ENCODE measurements around the gene TBC1D22A. TPM values are rescaled to one million over a fixed set of nuclear protein-coding genes. Genes with fewer than 3 reads are reported as not detected.
A peak's percentile ranks its signal among the peaks of the same experiment; 100 is the strongest.

Gene TBC1D22A
- total RNA-seq, 3 donors from 2014 or later = 35.6 to 51.9 (median 41.8) TPM

- TF ChIP-seq, protein P1, sequence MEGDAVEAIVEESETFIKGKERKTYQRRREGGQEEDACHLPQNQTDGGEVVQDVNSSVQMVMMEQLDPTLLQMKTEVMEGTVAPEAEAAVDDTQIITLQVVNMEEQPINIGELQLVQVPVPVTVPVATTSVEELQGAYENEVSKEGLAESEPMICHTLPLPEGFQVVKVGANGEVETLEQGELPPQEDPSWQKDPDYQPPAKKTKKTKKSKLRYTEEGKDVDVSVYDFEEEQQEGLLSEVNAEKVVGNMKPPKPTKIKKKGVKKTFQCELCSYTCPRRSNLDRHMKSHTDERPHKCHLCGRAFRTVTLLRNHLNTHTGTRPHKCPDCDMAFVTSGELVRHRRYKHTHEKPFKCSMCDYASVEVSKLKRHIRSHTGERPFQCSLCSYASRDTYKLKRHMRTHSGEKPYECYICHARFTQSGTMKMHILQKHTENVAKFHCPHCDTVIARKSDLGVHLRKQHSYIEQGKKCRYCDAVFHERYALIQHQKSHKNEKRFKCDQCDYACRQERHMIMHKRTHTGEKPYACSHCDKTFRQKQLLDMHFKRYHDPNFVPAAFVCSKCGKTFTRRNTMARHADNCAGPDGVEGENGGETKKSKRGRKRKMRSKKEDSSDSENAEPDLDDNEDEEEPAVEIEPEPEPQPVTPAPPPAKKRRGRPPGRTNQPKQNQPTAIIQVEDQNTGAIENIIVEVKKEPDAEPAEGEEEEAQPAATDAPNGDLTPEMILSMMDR (IDR thresholded peaks at IDR 0.05) = no peak
- H3K4me3 ChIP-seq = no peak overlapping the region
- DNase-seq (no peak), ATAC-seq (peak; percentile 11)
- no peaks in the 10 kb centered on the region for H3K9me3 ChIP-seq
- no peaks in the 10 kb centered on the region for H3K36me3 ChIP-seq (ENCODE audit: low read depth)
- no peaks in the 10 kb centered on the region for H3K4me1 ChIP-seq (ENCODE audit: low read depth)
- intact Hi-C loops (cut with DNase I, micrococcal nuclease) = no loop called here
Measured at GRCh38 chr22:46909237-46910030, 147.0 kb downstream of the TBC1D22A start.

DNA sequence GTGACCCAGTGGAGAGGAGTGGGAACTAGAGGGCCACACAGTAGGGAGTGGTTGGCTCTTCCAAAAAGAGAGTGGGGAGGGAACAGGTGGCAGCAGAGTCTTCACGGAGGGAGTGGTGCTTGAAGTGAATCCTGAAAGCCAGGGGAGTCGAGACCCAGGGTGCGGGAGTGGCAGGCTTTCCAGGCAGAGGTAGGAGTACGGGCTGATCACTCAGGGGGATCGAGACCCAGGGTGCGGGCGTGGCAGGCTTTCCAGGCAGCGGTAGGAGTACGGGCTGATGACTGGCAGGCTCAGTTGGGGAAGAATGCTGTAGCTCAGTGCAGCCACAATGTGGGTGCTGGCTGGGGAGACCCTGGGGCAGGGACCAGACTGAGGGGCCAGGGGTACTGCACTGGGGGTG, 148.2 kb downstream of the TBC1D22A start:
- Histone ChIP-seq H3K9me3 (no peaks in the 10 kb centered on the region), H3K4me1 (ENCODE audit: low read depth) (no peaks in the 10 kb centered on the region), H3K36me3 (ENCODE audit: low read depth) (no peaks in the 10 kb centered on the region), H3K4me3 (no peak overlapping the region)
- ATAC-seq (no peak), DNase-seq (no peak)
- TF ChIP-seq, protein P1 (IDR thresholded peaks at IDR 0.05) = no peak
- intact Hi-C loops (cut with DNase I, micrococcal nuclease) = no loop called here

- DNase-seq (no peak), ATAC-seq (no peak)
- Histone ChIP-seq H3K36me3 (ENCODE audit: low read depth) (no peaks in the 10 kb centered on the region), H3K9me3 (no peaks in the 10 kb centered on the region), H3K4me3 (no peak overlapping the region), H3K4me1 (ENCODE audit: low read depth) (no peaks in the 10 kb centered on the region)
- intact Hi-C loops (cut with DNase I, micrococcal nuclease) = no loop called here
- TF ChIP-seq, protein P1 (IDR thresholded peaks at IDR 0.05) = no peak
Measured at GRCh38 chr22:46911346-46911745, 148.9 kb downstream of the TBC1D22A start.

DNA sequence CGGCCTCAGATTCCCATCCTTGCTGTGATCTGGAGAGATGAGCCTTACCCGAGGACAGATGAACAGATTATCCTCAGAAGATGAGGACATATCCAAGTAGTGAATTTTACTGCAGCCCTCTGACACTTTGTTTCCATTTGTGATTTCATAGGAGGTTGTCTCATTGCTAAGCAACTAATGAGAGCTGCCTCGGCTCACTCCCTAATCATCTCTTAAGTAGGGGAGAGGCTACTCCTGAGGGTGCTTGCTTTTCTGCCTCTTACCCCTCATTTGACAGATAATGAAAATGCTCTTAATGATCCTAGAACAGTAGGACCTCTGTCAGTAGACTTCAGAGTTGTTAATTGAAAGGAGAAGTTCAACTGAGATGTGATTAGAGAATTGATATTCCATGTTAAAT, 150.9 kb downstream of the TBC1D22A start:
- ATAC-seq (no peak), DNase-seq (no peak)
- no peaks in the 10 kb centered on the region for H3K9me3 ChIP-seq
- TF ChIP-seq, protein P1 (IDR thresholded peaks at IDR 0.05) = no peak
- intact Hi-C loops (cut with DNase I, micrococcal nuclease) = no loop called here
- H3K4me1 ChIP-seq (ENCODE audit: low read depth) = no peaks in the 10 kb centered on the region
- H3K36me3 ChIP-seq (ENCODE audit: low read depth) = no peaks in the 10 kb centered on the region
- H3K4me3 ChIP-seq = no peak overlapping the region

DNA sequence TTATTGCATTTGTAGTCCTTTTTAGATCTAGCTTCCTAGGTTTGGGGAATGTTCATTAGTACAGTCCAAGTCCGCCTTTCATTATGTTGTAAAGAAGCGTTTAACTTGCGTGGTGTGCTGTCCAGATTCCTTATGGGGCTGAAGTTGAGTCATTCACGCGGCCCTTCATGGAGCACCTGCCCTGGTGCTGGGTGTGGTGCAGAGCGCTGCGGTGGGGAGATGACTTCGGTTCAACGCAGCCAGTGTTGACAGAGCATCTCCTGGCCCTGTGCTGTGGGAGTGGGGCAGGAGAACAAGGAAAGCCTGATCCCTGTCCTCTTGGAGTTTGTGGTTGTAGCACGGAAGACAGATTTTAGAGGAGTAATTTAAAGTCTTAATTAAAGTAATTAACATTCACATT, 152.0 kb downstream of the TBC1D22A start:
- no peak for ATAC-seq
- Histone ChIP-seq H3K4me3 (no peak overlapping the region), H3K9me3 (no peaks in the 10 kb centered on the region), H3K4me1 (ENCODE audit: low read depth) (no peaks in the 10 kb centered on the region), H3K36me3 (ENCODE audit: low read depth) (no peaks in the 10 kb centered on the region)
- DNase-seq = no peak
- TF ChIP-seq, protein P1 (IDR thresholded peaks at IDR 0.05) = no peak
- intact Hi-C loops (cut with DNase I, micrococcal nuclease) = no loop called here
